HepG2 (cell line): ENCODE data around the gene SHC1. TPM values are rescaled to one million over a fixed set of nuclear protein-coding genes. Genes with fewer than 3 reads are reported as not detected.
A peak's percentile ranks its signal among the peaks of the same experiment; 100 is the strongest.

Experiments
- ATAC-seq: fragments of 200-7000 bp; cut with Tn5 transposase; 3 replicates; pipeline ENCODE4 v1.9.1; 2020; ENCODE audit warnings: mild to moderate bottlenecking, moderate library complexity
- BruUV-seq: library from RNA; stranded (reverse); fragments of 400-500 nt; replicated peaks from 2 replicates; lab custom pipeline; 2021; lab: Mats Ljungman, UMichigan
- CTCF ChIA-PET: fragments of 300-600 bp; formaldehyde crosslinking; extraction: SDS; loops from one replicate; lab custom pipeline; 2021; ENCODE audit warnings: low total read pairs, inconsistent platforms, low intra/inter-chr PET ratio; lab: Yijun Ruan, JAX
- POLR2A ChIA-PET: fragments of 350-600 bp; sonication (Branson Sonifier 250); formaldehyde crosslinking; loops from one replicate; lab custom pipeline; 2020; ENCODE audit warnings: antibody characterized with exemption, inconsistent platforms; lab: Yijun Ruan, JAX
- DNase-seq: peaks from one replicate; pipeline ENCODE4 v3.0.0-alpha.2; 2015; ENCODE audit warnings: low spot score
- FAIRE-seq: peaks from 3 replicates; lab custom pipeline; 2011; peaks lifted over from hg19 to GRCh38; lab: Jason Lieb, UNC
- H2AFZ ChIP-seq: one replicate; pipeline ENCODE4 v1.6.1; 2011; ENCODE audit warnings: low read length, inconsistent platforms
- H3K27ac ChIP-seq: fragments of 300-600 bp; 3 replicates; pipeline ENCODE4 v1.8.0; 2011; ENCODE audit warnings: mixed run types, mild to moderate bottlenecking, mixed read lengths, low read length, inconsistent platforms; ENCODE audit not compliant: insufficient read depth; ENCODE audit errors: extremely low read length
- H3K27me3 ChIP-seq, 2 experiments: fragments of 200-600 bp in 1 of 2; 2 replicates in 1 of 2; 3 replicates in 1 of 2; pipeline versions ENCODE4 v1.6.0 to v1.8.0; 2011; ENCODE audit warnings: low read length in 2 of 2, mild to moderate bottlenecking in 2 of 2, moderate library complexity in 2 of 2, inconsistent platforms in 1 of 2; ENCODE audit not compliant: insufficient read depth in 2 of 2, control insufficient read depth in 1 of 2
- H3K36me3 ChIP-seq, 2 experiments: fragments of 200-600 bp in 1 of 2; replicated peaks in 1 of 2; 2 replicates in 1 of 2; 3 replicates in 1 of 2; pipeline versions ENCODE4 v1.5.1 to v1.8.0; 2011; ENCODE audit warnings: low read length in 2 of 2, inconsistent platforms in 1 of 2; ENCODE audit not compliant: insufficient read depth in 2 of 2, control insufficient read depth in 1 of 2
- H3K4me1 ChIP-seq: 2 replicates; pipeline ENCODE4 v1.5.1; 2012; ENCODE audit warnings: low read length, inconsistent platforms; ENCODE audit not compliant: insufficient read depth
- H3K4me2 ChIP-seq: 2 replicates; pipeline ENCODE4 v1.6.0; 2011; ENCODE audit warnings: low read depth, low read length, inconsistent platforms
- H3K4me3 ChIP-seq, 3 experiments: fragments of 200-600 bp in 1 of 3; sonication (generic), shearing (Covaris generic) in 1 of 3; replicated peaks in 1 of 3; 2 replicates each; pipeline ENCODE4 v1.5.1; 2011 to 2016; ENCODE audit warnings: low read length in 3 of 3, inconsistent platforms in 2 of 3, low read depth in 2 of 3, mild to moderate bottlenecking in 2 of 3, control low read depth in 1 of 3, mixed read lengths in 1 of 3; ENCODE audit not compliant: insufficient read depth in 1 of 3
- H3K79me2 ChIP-seq: one replicate; pipeline ENCODE4 v1.6.1; 2011; ENCODE audit warnings: low read length, inconsistent platforms; ENCODE audit not compliant: insufficient read depth
- H3K9ac ChIP-seq: 2 replicates; pipeline ENCODE4 v1.6.0; 2011; ENCODE audit warnings: mild to moderate bottlenecking, low read depth, low read length, inconsistent platforms; ENCODE audit not compliant: insufficient read depth
- H3K9me3 ChIP-seq: 2 replicates; pipeline ENCODE4 v1.5.1; 2012; ENCODE audit warnings: mild to moderate bottlenecking, low read length
- H4K20me1 ChIP-seq: 2 replicates; pipeline ENCODE4 v1.6.0; 2011; ENCODE audit warnings: inconsistent platforms, mild to moderate bottlenecking, low read length, moderate library complexity; ENCODE audit not compliant: insufficient read depth
- AGO1 ChIP-seq: fragments of 200-400 bp; formaldehyde crosslinking; IDR thresholded peaks from 2 replicates; pipeline ENCODE4 v1.6.1; 2017; ENCODE audit warnings: mild to moderate bottlenecking, low read depth, low read length, moderate library complexity; ENCODE audit not compliant: poor library complexity, severe bottlenecking
- CEBPG ChIP-seq: IDR thresholded peaks from 2 replicates; pipeline ENCODE4 v1.6.1; 2016
- GPN1 ChIP-seq: sonication (generic); formaldehyde crosslinking; IDR thresholded peaks from 2 replicates; pipeline ENCODE4 v1.5.1; 2020; ENCODE audit warnings: missing genetic modification reagents, borderline replicate concordance
- HNRNPL ChIP-seq: fragments of 200-400 bp; formaldehyde crosslinking; IDR thresholded peaks from 2 replicates; pipeline ENCODE4 v1.6.1; 2017; ENCODE audit warnings: mild to moderate bottlenecking, low read depth, low read length
- KDM5B ChIP-seq: sonication (generic); formaldehyde crosslinking; IDR thresholded peaks from 2 replicates; pipeline ENCODE4 v1.4.0; 2020; ENCODE audit warnings: missing genetic modification reagents, mild to moderate bottlenecking, borderline replicate concordance
- MYNN ChIP-seq: sonication (generic); formaldehyde crosslinking; IDR thresholded peaks from 2 replicates; pipeline ENCODE4 v1.4.0; 2020; ENCODE audit warnings: mild to moderate bottlenecking, low read depth, missing genetic modification reagents
- SIX1 ChIP-seq: sonication (generic); formaldehyde crosslinking; IDR thresholded peaks from 2 replicates; pipeline ENCODE4 v1.4.0; 2020; ENCODE audit warnings: missing genetic modification reagents, borderline replicate concordance
- SPEN ChIP-seq: sonication (generic); formaldehyde crosslinking; IDR thresholded peaks from 2 replicates; pipeline ENCODE4 v1.5.1; 2020; ENCODE audit warnings: low read depth, mild to moderate bottlenecking, missing genetic modification reagents
- TAF15 ChIP-seq: fragments of 200-400 bp; formaldehyde crosslinking; IDR thresholded peaks from one replicate; pipeline ENCODE4 v1.6.1; 2018; ENCODE audit warnings: mild to moderate bottlenecking, low read depth, low read length; ENCODE audit not compliant: poor library complexity, severe bottlenecking
- ZBTB38 ChIP-seq: sonication (generic); formaldehyde crosslinking; IDR thresholded peaks from 2 replicates; pipeline ENCODE4 v1.5.1; 2020; ENCODE audit warnings: mild to moderate bottlenecking, missing genetic modification reagents
- ZNF296 ChIP-seq: sonication (generic); formaldehyde crosslinking; conservative IDR thresholded peaks from 2 replicates; pipeline ENCODE4 v1.5.0; 2020; ENCODE audit warnings: mild to moderate bottlenecking, missing genetic modification reagents
- ZNF510 ChIP-seq: sonication (generic); formaldehyde crosslinking; IDR thresholded peaks from 2 replicates; pipeline ENCODE4 v1.4.0; 2020; ENCODE audit warnings: low read depth, mild to moderate bottlenecking, missing genetic modification reagents
- ZNF567 ChIP-seq: sonication (generic); formaldehyde crosslinking; IDR thresholded peaks from 2 replicates; pipeline ENCODE4 v1.8.1; 2023; ENCODE audit warnings: mild to moderate bottlenecking, missing genetic modification reagents, borderline replicate concordance
- ZNF577 ChIP-seq: sonication (generic); formaldehyde crosslinking; IDR thresholded peaks from 2 replicates; pipeline ENCODE4 v1.4.0; 2020; ENCODE audit warnings: mild to moderate bottlenecking, low read depth, missing genetic modification reagents, borderline replicate concordance
- ZNF788 ChIP-seq: sonication (generic); formaldehyde crosslinking; IDR thresholded peaks from 2 replicates; pipeline ENCODE4 v1.5.0; 2020; ENCODE audit warnings: mild to moderate bottlenecking, missing genetic modification reagents, borderline replicate concordance
- ZZZ3 ChIP-seq: sonication (generic); formaldehyde crosslinking; IDR thresholded peaks from 2 replicates; pipeline ENCODE4 v1.4.0; 2020; ENCODE audit warnings: missing genetic modification reagents, mild to moderate bottlenecking, borderline replicate concordance
- WGBS: methylation state at CpG from one replicate; pipeline ENCODE4 v1.1.6; 2017; ENCODE audit warnings: low lambda C conversion rate; 5-methylcytosine and 5-hydroxymethylcytosine counted together
- in situ Hi-C: cut with HindIII; loops from 2 replicates; pipeline ENCODE4 v1.10.0; 2017; ENCODE audit warnings: low pct_unique_long_range_greater_than_20kb; ENCODE audit not compliant: extremely low pct_ligation_motif_present
- intact Hi-C: fragments of 100-400 bp; cut with micrococcal nuclease; formaldehyde crosslinking; loops from one replicate; pipeline ENCODE4 v1.10.0; 2022; ENCODE audit not compliant: unreplicated experiment
- polyA plus RNA-seq, 8 experiments: library from polyadenylated mRNA; depleted of rRNA in 3 of 8; stranded (reverse) in 7 of 8; unstranded in 1 of 8; fragments of >200 nt; fragmentation: Illumina TruSeq in 4 of 8; extraction: Trizol in 4 of 8; gene quantifications; 2 replicates each; pipeline versions ENCODE4 v1.2.1 to v1.2.3, GENCODE V29; 2011 to 2016; ENCODE audit warnings: low read depth in 4 of 8, missing spikeins in 1 of 8, mixed read lengths in 1 of 8; ENCODE audit not compliant: insufficient read depth in 1 of 8
- total RNA-seq, 5 experiments: library from RNA; depleted of rRNA; stranded (reverse); fragments of >200 nt; fragmentation: Illumina TruSeq; extraction: Trizol; gene quantifications; 2 replicates each; pipeline ENCODE4 v1.2.3, GENCODE V29; 2016; ENCODE audit warnings: low read depth in 1 of 5
- TF ChIP-seq, protein P1 (sequence below): sonication (generic); formaldehyde crosslinking; IDR thresholded peaks from 2 replicates; pipeline ENCODE4 v1.5.1; 2020; ENCODE audit warnings: missing genetic modification reagents, mild to moderate bottlenecking, borderline replicate concordance
- TF ChIP-seq, protein P2 (sequence below): conservative IDR thresholded peaks from 2 replicates; pipeline ENCODE4 v1.6.1; 2018; ENCODE audit warnings: missing genetic modification reagents
- TF ChIP-seq, protein P3 (sequence below): IDR thresholded peaks from 2 replicates; pipeline ENCODE4 v1.6.1; 2018; ENCODE audit warnings: missing genetic modification reagents, mild to moderate bottlenecking, missing compliant biosample characterization

SHC1 gene
- total and polyA plus RNA-seq, 2 of the 13 experiments (the other 11 are each of a cell fraction or from before 2014, with no cell fraction given): 52.0 to 137 TPM

DNA sequence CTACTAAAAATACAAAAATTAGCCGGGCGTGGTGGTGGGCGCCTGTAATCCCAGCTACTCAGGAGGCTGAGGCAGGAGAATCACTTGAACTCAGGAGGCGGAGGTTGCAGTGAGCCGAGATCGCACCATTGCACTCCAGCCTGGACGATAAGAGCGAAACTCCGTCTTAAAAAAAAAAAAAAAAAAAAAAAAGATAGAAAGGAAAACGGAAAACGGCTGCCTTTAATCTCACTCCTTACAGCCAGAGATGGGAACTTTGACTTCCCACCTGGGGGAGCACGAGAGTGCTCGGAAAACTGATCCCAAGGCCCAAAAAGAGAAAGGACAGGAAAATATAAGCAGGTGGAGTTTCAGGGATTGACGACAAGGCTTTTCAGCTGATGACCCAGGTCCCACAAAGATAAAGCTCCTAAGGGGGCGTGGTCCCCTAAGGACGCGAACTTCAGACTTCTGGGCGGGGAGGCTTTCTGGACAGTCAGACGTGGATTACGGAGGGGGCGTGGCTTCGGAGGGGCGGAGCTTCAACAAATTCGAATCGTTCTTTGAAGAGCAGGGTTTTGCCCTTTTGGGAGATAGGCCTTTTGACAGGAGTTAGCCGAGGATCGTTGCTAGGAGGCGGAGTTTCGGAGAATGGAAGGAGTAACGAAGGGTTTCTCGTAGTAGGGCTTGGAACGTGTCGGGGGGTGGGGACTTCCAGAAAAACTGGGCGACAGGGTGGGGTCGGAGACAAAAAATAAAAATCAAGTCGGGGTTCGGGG lies 3.0 kb upstream of the SHC1 start:
- Histone ChIP-seq H3K27me3 (no peaks in the 10 kb centered on the region; a peak in 1 of 5 replicates), H3K9me3 (no peaks in the 10 kb centered on the region), H3K4me1 (peaks cover 69% of the 10 kb centered on the region), H3K4me3 (peak overlapping the region; percentile 65 to 84 (median 70)), H3K4me2 (peak overlapping the region; percentile 100), H2AFZ (no peak overlapping the region), H3K79me2 (peaks cover 69% of the 10 kb centered on the region), H3K36me3 (peaks cover 0 to 16% of the 10 kb centered on the region in 2 experiments), H3K9ac (peak overlapping the region; percentile 98), H3K27ac (peak overlapping the region; percentile 100), H4K20me1 (no peaks in the 10 kb centered on the region)
- in situ Hi-C loops (no loop called here), intact Hi-C loops (loop anchor here (1.0 to 2.0 kb wide), 3 partner anchors 17 to 89 kb away; partner anchors contain the start of genes EFNA4 and PBXIP1)
- peak; percentile 12 for ATAC-seq
- peak; percentile 99 for DNase-seq
- peak; percentile 95 for FAIRE-seq
- ChIA-PET CTCF (interaction anchor here (1.0 kb wide), 1 partner anchor 11 kb away, joined by 3 read pairs; no protein-coding TSS in a partner anchor), POLR2A (interaction anchor here (0.7 to 6.6 kb wide), 21 partner anchors 11 to 753 kb away, joined by 3 to 148 read pairs (median 11); partner anchors contain the start of genes ADAM15, FLAD1, LENEP and PBXIP1)
- WGBS: 2% methylated on average over 37 of the region's 37 CpGs
- BruUV-seq: no TSS peak
- TF ChIP-seq CEBPG (CRISPR knock-in tag) (0 out of 2 replicates have a peak, but pooled peaks have one; percentile 2), GPN1 (CRISPR knock-in tag) (no peak), TAF15 (no peak), ZZZ3 (no peak), MYNN (CRISPR knock-in tag) (no peak), ZNF296 (CRISPR knock-in tag) (no peak), ZNF788 (CRISPR knock-in tag) (peak; percentile 12; the same call in 1 of the 2 replicates), KDM5B (no peak), SIX1 (CRISPR knock-in tag) (no peak; the same call in 1 of the 2 replicates), ZBTB38 (CRISPR knock-in tag) (no peak), ZNF567 (CRISPR knock-in tag) (no peak), ZNF510 (CRISPR knock-in tag) (no peak), SPEN (CRISPR knock-in tag) (no peak), AGO1 (no peak), ZNF577 (CRISPR knock-in tag) (no peak), HNRNPL (no peak)
- TF ChIP-seq, protein P1, sequence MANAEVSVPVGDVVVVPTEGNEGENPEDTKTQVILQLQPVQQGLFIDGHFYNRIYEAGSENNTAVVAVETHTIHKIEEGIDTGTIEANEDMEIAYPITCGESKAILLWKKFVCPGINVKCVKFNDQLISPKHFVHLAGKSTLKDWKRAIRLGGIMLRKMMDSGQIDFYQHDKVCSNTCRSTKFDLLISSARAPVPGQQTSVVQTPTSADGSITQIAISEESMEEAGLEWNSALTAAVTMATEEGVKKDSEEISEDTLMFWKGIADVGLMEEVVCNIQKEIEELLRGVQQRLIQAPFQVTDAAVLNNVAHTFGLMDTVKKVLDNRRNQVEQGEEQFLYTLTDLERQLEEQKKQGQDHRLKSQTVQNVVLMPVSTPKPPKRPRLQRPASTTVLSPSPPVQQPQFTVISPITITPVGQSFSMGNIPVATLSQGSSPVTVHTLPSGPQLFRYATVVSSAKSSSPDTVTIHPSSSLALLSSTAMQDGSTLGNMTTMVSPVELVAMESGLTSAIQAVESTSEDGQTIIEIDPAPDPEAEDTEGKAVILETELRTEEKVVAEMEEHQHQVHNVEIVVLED: no peak
- TF ChIP-seq, protein P2, sequence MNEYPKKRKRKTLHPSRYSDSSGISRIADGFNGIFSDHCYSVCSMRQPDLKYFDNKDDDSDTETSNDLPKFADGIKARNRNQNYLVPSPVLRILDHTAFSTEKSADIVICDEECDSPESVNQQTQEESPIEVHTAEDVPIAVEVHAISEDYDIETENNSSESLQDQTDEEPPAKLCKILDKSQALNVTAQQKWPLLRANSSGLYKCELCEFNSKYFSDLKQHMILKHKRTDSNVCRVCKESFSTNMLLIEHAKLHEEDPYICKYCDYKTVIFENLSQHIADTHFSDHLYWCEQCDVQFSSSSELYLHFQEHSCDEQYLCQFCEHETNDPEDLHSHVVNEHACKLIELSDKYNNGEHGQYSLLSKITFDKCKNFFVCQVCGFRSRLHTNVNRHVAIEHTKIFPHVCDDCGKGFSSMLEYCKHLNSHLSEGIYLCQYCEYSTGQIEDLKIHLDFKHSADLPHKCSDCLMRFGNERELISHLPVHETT (CRISPR knock-in tag): no peak
- TF ChIP-seq, protein P3, sequence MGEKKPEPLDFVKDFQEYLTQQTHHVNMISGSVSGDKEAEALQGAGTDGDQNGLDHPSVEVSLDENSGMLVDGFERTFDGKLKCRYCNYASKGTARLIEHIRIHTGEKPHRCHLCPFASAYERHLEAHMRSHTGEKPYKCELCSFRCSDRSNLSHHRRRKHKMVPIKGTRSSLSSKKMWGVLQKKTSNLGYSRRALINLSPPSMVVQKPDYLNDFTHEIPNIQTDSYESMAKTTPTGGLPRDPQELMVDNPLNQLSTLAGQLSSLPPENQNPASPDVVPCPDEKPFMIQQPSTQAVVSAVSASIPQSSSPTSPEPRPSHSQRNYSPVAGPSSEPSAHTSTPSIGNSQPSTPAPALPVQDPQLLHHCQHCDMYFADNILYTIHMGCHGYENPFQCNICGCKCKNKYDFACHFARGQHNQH (CRISPR knock-in tag): peak; percentile 39; the same call in 1 of the 2 replicates
